ENCODE results near the gene CIRBP. TPM values are rescaled to one million over a fixed set of nuclear protein-coding genes. Genes with fewer than 3 reads are reported as not detected.
A peak's percentile ranks its signal among the peaks of the same experiment; 100 is the strongest.

Gene CIRBP
- total and polyA plus RNA-seq, 2 of the 13 experiments (the other 11 are each of a cell fraction or from before 2014, with no cell fraction given) = 133 to 140 TPM

DNA sequence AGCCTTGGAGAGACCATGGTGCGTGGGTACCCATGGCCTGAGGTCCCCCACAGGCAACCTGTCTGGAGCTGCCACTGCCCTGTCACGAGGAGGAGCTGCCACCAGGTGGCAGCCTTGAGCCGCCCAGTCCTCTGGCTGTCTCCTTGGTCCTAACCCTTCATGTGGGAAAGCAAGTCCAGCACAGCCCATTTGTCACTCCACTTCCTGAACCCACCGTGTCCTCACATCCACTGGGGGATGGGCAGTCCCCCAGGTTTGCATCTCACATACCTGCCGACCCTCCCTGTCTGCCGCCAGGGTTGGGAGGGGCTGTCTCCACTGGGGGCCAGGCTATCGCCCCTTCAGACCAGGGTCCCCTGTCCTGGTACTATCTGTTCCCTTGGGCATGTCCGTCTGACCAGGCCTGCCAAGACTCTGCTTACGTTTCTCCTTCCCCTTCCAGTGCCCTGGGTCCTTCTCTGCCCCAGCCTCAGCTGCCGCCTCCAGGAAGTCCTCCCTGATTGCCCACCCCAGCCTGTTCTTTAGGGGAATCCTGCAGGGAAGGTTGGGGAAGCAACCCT lies 10.7 kb downstream of the CIRBP start (continued):
- TF ChIP-seq, protein P1, sequence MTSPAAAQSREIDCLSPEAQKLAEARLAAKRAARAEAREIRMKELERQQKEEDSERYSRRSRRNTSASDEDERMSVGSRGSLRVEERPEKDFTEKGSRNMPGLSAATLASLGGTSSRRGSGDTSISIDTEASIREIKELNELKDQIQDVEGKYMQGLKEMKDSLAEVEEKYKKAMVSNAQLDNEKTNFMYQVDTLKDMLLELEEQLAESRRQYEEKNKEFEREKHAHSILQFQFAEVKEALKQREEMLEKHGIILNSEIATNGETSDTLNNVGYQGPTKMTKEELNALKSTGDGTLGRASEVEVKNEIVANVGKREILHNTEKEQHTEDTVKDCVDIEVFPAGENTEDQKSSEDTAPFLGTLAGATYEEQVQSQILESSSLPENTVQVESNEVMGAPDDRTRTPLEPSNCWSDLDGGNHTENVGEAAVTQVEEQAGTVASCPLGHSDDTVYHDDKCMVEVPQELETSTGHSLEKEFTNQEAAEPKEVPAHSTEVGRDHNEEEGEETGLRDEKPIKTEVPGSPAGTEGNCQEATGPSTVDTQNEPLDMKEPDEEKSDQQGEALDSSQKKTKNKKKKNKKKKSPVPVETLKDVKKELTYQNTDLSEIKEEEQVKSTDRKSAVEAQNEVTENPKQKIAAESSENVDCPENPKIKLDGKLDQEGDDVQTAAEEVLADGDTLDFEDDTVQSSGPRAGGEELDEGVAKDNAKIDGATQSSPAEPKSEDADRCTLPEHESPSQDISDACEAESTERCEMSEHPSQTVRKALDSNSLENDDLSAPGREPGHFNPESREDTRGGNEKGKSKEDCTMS (CRISPR knock-in tag; conservative IDR thresholded peaks at IDR 0.05) = no peak
- TF ChIP-seq ZNF607 (CRISPR knock-in tag; IDR thresholded peaks at IDR 0.05; ENCODE audit: borderline replicate concordance) (peak; percentile 46; the same call in 1 of the 2 replicates), BORCS8-MEF2B (CRISPR knock-in tag; IDR thresholded peaks at IDR 0.05) (no peak), TBX2 (CRISPR knock-in tag; IDR thresholded peaks at IDR 0.05; ENCODE audit: borderline replicate concordance) (peak; percentile 41; the same call in 1 of the 2 replicates), SMC3 (IDR thresholded peaks at IDR 0.05; ENCODE audit: low read length) (peak; percentile 85), ZNF652 (CRISPR knock-in tag; IDR thresholded peaks at IDR 0.05; ENCODE audit: borderline replicate concordance, low read depth) (no peak), ZBTB7A (CRISPR knock-in tag; IDR thresholded peaks at IDR 0.05) (no peak), SIX4 (CRISPR knock-in tag; IDR thresholded peaks at IDR 0.05) (no peak), ZNF672 (CRISPR knock-in tag; IDR thresholded peaks at IDR 0.05) (no peak)
- TF ChIP-seq, protein P2, sequence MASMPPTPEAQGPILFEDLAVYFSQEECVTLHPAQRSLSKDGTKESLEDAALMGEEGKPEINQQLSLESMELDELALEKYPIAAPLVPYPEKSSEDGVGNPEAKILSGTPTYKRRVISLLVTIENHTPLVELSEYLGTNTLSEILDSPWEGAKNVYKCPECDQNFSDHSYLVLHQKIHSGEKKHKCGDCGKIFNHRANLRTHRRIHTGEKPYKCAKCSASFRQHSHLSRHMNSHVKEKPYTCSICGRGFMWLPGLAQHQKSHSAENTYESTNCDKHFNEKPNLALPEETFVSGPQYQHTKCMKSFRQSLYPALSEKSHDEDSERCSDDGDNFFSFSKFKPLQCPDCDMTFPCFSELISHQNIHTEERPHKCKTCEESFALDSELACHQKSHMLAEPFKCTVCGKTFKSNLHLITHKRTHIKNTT (CRISPR knock-in tag; IDR thresholded peaks at IDR 0.05) = no peak
- TF ChIP-seq, protein P3, sequence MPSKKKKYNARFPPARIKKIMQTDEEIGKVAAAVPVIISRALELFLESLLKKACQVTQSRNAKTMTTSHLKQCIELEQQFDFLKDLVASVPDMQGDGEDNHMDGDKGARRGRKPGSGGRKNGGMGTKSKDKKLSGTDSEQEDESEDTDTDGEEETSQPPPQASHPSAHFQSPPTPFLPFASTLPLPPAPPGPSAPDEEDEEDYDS (CRISPR knock-in tag; IDR thresholded peaks at IDR 0.05) = no peak
- TF ChIP-seq, protein P4, sequence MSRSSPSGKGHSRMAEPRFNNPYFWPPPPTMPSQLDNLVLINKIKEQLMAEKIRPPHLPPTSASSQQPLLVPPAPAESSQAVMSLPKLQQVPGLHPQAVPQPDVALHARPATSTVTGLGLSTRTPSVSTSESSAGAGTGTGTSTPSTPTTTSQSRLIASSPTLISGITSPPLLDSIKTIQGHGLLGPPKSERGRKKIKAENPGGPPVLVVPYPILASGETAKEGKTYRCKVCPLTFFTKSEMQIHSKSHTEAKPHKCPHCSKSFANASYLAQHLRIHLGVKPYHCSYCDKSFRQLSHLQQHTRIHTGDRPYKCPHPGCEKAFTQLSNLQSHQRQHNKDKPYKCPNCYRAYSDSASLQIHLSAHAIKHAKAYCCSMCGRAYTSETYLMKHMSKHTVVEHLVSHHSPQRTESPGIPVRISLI (CRISPR knock-in tag; IDR thresholded peaks at IDR 0.05; ENCODE audit: borderline replicate concordance) = no peak
- TF ChIP-seq, protein P5, sequence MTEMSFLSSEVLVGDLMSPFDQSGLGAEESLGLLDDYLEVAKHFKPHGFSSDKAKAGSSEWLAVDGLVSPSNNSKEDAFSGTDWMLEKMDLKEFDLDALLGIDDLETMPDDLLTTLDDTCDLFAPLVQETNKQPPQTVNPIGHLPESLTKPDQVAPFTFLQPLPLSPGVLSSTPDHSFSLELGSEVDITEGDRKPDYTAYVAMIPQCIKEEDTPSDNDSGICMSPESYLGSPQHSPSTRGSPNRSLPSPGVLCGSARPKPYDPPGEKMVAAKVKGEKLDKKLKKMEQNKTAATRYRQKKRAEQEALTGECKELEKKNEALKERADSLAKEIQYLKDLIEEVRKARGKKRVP (CRISPR knock-in tag; IDR thresholded peaks at IDR 0.05) = no peak
- TF ChIP-seq, protein P6, sequence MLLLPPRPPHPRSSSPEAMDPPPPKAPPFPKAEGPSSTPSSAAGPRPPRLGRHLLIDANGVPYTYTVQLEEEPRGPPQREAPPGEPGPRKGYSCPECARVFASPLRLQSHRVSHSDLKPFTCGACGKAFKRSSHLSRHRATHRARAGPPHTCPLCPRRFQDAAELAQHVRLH (CRISPR knock-in tag; IDR thresholded peaks at IDR 0.05; ENCODE audit: borderline replicate concordance, low read depth) = peak; percentile 64; the same call in 1 of the 2 replicates
- TF ChIP-seq, protein P7, sequence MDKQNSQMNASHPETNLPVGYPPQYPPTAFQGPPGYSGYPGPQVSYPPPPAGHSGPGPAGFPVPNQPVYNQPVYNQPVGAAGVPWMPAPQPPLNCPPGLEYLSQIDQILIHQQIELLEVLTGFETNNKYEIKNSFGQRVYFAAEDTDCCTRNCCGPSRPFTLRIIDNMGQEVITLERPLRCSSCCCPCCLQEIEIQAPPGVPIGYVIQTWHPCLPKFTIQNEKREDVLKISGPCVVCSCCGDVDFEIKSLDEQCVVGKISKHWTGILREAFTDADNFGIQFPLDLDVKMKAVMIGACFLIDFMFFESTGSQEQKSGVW (CRISPR knock-in tag; IDR thresholded peaks at IDR 0.05; ENCODE audit: borderline replicate concordance) = no peak
- TF ChIP-seq, protein P8, sequence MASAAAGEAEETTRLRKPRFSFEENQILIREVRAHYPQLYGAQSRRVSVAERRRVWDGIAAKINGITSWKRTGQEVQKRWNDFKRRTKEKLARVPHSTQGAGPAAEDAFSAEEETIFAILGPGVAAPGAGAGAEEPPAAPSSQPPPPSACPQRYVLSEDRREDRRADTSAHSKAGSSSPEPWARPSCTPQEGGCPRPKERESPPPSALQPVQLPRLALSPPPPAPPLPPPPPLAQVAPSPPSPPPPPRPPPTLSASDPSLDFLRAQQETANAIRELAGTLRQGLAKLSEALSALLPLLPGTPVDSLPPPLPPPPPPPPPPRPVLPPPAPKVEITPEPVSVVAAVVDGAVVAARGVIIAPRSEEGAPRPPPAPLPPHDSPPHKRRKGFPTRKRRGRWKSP (CRISPR knock-in tag; IDR thresholded peaks at IDR 0.05) = no peak
- TF ChIP-seq, protein P9, sequence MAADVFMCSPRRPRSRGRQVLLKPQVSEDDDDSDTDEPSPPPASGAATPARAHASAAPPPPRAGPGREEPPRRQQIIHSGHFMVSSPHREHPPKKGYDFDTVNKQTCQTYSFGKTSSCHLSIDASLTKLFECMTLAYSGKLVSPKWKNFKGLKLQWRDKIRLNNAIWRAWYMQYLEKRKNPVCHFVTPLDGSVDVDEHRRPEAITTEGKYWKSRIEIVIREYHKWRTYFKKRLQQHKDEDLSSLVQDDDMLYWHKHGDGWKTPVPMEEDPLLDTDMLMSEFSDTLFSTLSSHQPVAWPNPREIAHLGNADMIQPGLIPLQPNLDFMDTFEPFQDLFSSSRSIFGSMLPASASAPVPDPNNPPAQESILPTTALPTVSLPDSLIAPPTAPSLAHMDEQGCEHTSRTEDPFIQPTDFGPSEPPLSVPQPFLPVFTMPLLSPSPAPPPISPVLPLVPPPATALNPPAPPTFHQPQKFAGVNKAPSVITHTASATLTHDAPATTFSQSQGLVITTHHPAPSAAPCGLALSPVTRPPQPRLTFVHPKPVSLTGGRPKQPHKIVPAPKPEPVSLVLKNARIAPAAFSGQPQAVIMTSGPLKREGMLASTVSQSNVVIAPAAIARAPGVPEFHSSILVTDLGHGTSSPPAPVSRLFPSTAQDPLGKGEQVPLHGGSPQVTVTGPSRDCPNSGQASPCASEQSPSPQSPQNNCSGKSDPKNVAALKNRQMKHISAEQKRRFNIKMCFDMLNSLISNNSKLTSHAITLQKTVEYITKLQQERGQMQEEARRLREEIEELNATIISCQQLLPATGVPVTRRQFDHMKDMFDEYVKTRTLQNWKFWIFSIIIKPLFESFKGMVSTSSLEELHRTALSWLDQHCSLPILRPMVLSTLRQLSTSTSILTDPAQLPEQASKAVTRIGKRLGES (CRISPR knock-in tag; IDR thresholded peaks at IDR 0.05; ENCODE audit: borderline replicate concordance) = no peak

All from HepG2 (cell line).